HG03342 (cell line): Measurements from ENCODE around the gene NCAPG2.
"Not testable (repeated sequence)": the region's sequence is repeated elsewhere in the genome, so short reads cannot be mapped to it uniquely, and the experiment has no call there.

ENCODE experiments used
- ATAC-seq: cut with Tn5 transposase; IDR thresholded peaks from one replicate; pipeline ENCODE4 v1.9.1; 2021; ENCODE audit warnings: mild to moderate bottlenecking, moderate library complexity; ENCODE audit not compliant: unreplicated experiment

The NCAPG2 gene

GRCh38 chr7:158638001-158638400, 66.6 kb downstream of the NCAPG2 start:
- no peak for ATAC-seq

- ATAC-seq: peak; percentile 81
Observed at GRCh38 chr7:158633055-158633956, 71.3 kb downstream of the NCAPG2 start.

- no peak for ATAC-seq
Observed at GRCh38 chr7:158631574-158632195, 72.9 kb downstream of the NCAPG2 start.

GRCh38 chr7:158626289-158626688, 78.3 kb downstream of the NCAPG2 start:
- not testable (repeated sequence) for ATAC-seq

GRCh38 chr7:158623241-158623640, 81.4 kb downstream of the NCAPG2 start:
- no peak for ATAC-seq

- ATAC-seq: no peak
Observed at GRCh38 chr7:158620839-158621441, 83.7 kb downstream of the NCAPG2 start.

GRCh38 chr7:158620418-158620817, 84.2 kb downstream of the NCAPG2 start:
- no peak for ATAC-seq

GRCh38 chr7:158618745-158619140, 85.9 kb downstream of the NCAPG2 start:
- no peak for ATAC-seq

- ATAC-seq: no peak
Observed at GRCh38 chr7:158617737-158618128, 86.9 kb downstream of the NCAPG2 start.

- no peak for ATAC-seq
Observed at GRCh38 chr7:158616050-158616449, 88.6 kb downstream of the NCAPG2 start.

GRCh38 chr7:158614700-158615099, 89.9 kb downstream of the NCAPG2 start:
- no peak for ATAC-seq

GRCh38 chr7:158613481-158613880, 91.1 kb downstream of the NCAPG2 start:
- ATAC-seq: peak; percentile 90

GRCh38 chr7:158612546-158612945, 92.1 kb downstream of the NCAPG2 start:
- no peak for ATAC-seq

- ATAC-seq: no peak
Observed at GRCh38 chr7:158611541-158611940, 93.1 kb downstream of the NCAPG2 start.

GRCh38 chr7:158609313-158609974, 95.2 kb downstream of the NCAPG2 start:
- ATAC-seq: no peak

GRCh38 chr7:158607563-158607962, 97.0 kb downstream of the NCAPG2 start:
- ATAC-seq: no peak

GRCh38 chr7:158606671-158607424, 97.8 kb downstream of the NCAPG2 start:
- no peak for ATAC-seq

- no peak for ATAC-seq
Observed at GRCh38 chr7:158606129-158606528, 98.5 kb downstream of the NCAPG2 start.

GRCh38 chr7:158603773-158604755, 100.5 kb downstream of the NCAPG2 start:
- ATAC-seq: peak; percentile 18
